GM20000 (cell line): Measurements from ENCODE around the gene TEX264.
"Not testable (repeated sequence)": the region's sequence is repeated elsewhere in the genome, so short reads cannot be mapped to it uniquely, and the experiment has no call there.

Experiments
- DNase-seq: peaks from one replicate; pipeline ENCODE4 v3.0.0; 2012; ENCODE audit warnings: low spot score
- TF ChIP-seq, protein P1 (sequence below): IDR thresholded peaks from 2 replicates; pipeline ENCODE4 v1.5.1; 2012; ENCODE audit warnings: mild to moderate bottlenecking, control low read depth; ENCODE audit errors: extremely low read depth, missing control alignments

Gene TEX264

DNA sequence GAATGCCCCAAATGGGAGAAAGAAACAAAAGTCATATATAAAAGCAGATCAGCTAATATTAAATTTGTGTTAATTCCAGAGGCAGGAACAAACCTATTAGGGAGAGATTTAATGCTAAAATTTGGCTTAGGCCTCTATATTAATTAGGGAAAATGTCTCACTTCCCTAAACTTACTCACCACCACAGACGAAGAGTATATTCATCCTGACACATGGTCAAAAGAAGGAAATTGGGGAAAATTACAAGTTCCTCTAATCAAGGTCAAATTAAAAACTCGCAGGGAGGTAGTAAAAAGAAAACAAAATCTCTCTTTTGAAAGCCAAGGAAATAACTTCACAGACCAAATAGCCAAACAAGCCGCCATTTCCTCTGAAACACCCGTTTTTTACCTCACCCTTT is 68.1 kb downstream of the TEX264 start:
- no peak for DNase-seq
- TF ChIP-seq, protein P1, sequence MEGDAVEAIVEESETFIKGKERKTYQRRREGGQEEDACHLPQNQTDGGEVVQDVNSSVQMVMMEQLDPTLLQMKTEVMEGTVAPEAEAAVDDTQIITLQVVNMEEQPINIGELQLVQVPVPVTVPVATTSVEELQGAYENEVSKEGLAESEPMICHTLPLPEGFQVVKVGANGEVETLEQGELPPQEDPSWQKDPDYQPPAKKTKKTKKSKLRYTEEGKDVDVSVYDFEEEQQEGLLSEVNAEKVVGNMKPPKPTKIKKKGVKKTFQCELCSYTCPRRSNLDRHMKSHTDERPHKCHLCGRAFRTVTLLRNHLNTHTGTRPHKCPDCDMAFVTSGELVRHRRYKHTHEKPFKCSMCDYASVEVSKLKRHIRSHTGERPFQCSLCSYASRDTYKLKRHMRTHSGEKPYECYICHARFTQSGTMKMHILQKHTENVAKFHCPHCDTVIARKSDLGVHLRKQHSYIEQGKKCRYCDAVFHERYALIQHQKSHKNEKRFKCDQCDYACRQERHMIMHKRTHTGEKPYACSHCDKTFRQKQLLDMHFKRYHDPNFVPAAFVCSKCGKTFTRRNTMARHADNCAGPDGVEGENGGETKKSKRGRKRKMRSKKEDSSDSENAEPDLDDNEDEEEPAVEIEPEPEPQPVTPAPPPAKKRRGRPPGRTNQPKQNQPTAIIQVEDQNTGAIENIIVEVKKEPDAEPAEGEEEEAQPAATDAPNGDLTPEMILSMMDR = no peak

DNA sequence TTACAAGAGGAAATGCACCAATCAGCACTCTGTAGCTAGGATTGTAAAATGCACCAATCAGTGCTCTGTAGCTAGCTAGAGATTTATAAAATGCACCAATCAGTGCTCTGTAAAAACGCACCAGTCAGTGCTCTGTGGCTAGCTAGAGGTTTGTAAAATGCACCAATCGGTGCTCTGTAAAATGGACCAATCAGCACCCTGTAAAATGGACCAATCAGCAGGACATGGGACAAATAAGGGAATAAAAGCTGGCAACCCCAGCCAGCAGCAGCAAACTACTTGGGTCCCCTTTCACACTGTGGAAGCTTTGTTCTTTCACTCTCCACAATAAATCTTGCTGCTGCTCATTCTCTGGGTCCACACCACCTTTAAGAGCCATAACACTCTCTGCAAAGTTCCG is 71.3 kb downstream of the TEX264 start:
- not testable (repeated sequence) for DNase-seq

DNA sequence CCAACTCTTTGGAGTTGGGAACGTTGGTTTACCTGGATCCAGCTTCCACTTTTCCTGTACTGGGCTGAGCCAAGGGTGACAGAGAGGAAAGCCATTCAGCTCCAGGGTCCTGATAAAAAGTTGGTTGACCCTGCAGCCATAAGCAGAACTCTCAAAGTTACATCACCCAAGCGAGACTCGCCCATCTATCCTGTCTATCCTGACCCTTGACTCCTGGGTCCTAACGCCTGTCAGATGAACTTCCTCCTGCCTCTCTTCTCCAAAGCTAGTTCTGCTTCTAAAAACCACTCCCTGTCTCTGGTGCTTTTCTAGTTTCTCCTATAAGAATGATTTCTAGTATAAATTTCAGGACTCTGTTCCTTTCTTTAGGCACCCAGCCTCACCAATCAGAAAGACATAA is 71.9 kb downstream of the TEX264 start:
- not testable (repeated sequence) for DNase-seq

DNA sequence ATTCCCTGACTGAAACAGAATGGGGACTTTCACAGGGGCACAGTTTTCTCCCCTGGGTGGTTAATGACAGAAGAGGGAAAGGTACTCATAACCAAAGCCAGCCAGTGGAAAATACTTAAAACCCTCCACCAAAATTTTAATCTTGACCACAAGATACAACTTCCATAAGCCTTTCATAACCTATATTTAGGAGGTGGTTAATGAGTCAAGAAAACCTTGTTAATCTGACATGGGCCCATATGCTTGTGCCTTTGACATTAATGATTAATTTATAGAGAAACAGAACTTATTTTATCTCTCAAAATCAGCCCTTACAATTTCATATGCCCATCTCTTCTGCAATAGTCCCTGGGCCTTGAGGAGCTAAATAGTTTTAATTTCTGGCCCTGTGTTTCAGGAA is 76.8 kb downstream of the TEX264 start:
- DNase-seq = no peak
- TF ChIP-seq, protein P1 = no peak

DNA sequence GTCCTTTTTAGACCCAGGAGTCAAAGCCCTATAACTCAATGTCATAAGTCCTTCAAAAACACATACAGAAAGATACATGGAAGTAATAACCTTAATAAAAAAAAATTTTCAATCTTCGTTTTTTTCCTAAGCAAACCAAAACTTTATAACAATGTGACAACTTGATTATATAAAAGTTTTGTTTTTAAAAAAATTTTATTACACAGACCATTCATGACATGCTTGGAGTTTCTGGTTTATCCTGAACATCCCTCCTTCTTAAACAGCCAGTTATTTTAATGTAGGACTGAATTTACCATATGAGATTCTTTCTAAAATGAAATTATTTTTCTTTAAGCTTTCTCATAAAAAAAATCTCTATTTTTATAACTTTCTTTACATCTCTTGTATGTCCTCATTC is 77.3 kb downstream of the TEX264 start:
- DNase-seq = no peak
- TF ChIP-seq, protein P1 = no peak

DNA sequence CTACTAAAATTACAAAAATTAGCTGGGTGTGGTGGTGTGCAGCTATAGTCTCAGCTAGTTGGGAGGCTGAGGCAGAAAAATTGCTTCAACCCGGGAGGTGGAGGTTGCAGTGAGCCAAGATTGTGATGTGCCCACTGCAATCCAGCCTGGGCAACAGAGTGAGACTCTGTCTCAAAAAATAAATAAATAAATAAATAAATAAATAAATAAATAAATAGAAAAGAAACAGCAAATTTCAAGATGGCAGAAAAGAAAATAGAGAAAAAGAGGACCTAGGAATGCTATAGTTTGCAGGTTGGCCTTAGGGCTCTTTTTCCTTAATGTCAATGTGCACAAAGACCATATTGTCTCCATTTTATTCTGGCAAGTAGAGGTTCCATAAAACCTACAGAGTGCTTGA is 79.8 kb downstream of the TEX264 start:
- no peak for DNase-seq
- TF ChIP-seq, protein P1 = no peak

DNA sequence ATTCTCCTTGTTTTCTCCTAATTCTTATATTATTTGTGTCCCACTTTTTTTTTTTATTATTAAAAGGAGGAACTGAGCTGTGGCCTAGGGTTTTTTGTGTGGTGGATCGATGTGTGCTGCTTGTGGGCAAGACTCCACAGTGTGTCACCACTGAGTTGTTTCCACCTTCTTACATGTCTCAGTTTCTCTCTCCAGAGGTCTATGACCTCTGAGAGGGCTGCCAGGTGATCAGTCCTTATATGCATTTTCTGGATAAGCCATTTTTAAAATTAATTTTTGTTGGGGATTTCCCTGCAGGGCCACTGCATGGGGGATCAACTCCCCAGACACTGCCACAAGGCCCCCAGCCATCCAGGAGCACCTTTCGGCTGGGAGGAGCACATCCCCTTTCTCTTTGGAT is 80.2 kb downstream of the TEX264 start:
- TF ChIP-seq, protein P1 = no peak
- DNase-seq = no peak
